Measurements from ENCODE around the gene TNFSF12. TPM values are rescaled to one million over a fixed set of nuclear protein-coding genes. Genes with fewer than 3 reads are reported as not detected.

TNFSF12 gene, protein sequence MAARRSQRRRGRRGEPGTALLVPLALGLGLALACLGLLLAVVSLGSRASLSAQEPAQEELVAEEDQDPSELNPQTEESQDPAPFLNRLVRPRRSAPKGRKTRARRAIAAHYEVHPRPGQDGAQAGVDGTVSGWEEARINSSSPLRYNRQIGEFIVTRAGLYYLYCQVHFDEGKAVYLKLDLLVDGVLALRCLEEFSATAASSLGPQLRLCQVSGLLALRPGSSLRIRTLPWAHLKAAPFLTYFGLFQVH
- polyA plus RNA-seq (2011; rRNA removed) (26.0 and 27.1 TPM in 2 replicates), polyA minus RNA-seq (2011; rRNA and poly(A)+ RNA removed) (7.1 and 10.1 TPM in 2 replicates)

DNA sequence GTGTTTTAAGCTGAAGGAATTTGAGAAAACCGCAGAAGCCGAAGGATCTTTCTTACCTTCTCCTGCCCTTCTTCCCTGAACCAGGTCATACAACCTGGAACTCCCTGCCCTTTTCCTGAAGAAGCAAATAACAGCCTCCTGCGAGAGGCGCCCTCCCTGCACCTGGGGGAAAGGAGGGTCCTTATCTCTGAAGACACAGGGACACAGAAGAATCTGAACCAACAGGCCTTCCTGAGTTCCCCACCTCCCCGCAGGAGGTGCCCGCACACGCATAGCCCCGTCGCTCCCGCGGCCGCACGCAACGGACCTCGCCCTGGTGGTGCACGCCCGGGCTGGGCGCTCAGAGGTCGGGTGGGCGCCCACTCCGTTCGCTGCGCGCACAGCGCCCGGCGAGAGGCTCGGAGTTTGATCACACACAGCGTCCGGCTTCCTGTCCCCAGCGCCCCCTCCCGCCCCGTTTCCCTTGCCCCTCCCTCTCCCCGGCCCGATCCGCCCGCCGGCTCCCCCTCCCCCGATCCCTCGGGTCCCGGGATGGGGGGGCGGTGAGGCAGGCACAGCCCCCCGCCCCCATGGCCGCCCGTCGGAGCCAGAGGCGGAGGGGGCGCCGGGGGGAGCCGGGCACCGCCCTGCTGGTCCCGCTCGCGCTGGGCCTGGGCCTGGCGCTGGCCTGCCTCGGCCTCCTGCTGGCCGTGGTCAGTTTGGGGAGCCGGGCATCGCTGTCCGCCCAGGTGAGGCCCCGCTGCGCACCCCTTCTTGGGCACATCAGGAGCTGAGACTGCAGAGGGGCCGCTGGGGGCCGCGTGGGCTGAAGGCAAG is at the start of gene TNFSF12:
TSS of gene TNFSF12 (plus strand) at position 474 of the 816 bp plus-strand sequence. CDS start at position 570, 96 bp downstream.
- DNase-seq (ENCODE audit: low read depth, low spot score) = no peak
- ChIA-PET CTCF (interaction anchor here (1.3 to 3.1 kb wide), 2 partner anchors 12 to 13 kb away, joined by 4 to 17 read pairs; partner anchors contain the start of gene SENP3), POLR2A (no interaction called here)
- Histone ChIP-seq H3K9me3 (ENCODE audit: control insufficient read depth, insufficient read depth, low read length) (no peaks in the 10 kb centered on the region; the same call in 1 of the 2 replicates), H3K27me3 (ENCODE audit: control insufficient read depth, insufficient read depth, low read length) (no peaks in the 10 kb centered on the region), H3K27ac (ENCODE audit: low read depth, low read length) (peak within 1 kb of the TSS; percentile 21), H3K4me3 (ENCODE audit: low read depth, low read length) (peak within 1 kb of the TSS; percentile 70)
- TF ChIP-seq, protein P1, sequence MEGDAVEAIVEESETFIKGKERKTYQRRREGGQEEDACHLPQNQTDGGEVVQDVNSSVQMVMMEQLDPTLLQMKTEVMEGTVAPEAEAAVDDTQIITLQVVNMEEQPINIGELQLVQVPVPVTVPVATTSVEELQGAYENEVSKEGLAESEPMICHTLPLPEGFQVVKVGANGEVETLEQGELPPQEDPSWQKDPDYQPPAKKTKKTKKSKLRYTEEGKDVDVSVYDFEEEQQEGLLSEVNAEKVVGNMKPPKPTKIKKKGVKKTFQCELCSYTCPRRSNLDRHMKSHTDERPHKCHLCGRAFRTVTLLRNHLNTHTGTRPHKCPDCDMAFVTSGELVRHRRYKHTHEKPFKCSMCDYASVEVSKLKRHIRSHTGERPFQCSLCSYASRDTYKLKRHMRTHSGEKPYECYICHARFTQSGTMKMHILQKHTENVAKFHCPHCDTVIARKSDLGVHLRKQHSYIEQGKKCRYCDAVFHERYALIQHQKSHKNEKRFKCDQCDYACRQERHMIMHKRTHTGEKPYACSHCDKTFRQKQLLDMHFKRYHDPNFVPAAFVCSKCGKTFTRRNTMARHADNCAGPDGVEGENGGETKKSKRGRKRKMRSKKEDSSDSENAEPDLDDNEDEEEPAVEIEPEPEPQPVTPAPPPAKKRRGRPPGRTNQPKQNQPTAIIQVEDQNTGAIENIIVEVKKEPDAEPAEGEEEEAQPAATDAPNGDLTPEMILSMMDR (IDR thresholded peaks at IDR 0.05; ENCODE audit: low read depth, low read length) = no peak

DNA sequence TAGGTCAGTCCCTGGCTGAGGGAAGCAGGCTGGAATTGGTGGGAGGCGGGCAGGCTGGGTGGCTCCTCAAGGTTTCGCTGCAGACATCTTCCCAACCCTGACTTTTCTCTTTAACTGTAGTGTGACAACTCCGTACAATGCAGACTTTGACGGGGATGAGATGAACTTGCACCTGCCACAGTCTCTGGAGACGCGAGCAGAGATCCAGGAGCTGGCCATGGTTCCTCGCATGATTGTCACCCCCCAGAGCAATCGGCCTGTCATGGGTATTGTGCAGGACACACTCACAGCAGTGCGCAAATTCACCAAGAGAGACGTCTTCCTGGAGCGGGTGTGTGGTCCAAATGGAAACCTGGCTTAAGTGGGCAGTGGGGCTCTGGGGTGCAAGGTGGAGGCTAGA is 49.7 kb upstream of the TNFSF12 start:
- TF ChIP-seq, protein P1 (IDR thresholded peaks at IDR 0.05; ENCODE audit: low read depth, low read length) = no peak

DNA sequence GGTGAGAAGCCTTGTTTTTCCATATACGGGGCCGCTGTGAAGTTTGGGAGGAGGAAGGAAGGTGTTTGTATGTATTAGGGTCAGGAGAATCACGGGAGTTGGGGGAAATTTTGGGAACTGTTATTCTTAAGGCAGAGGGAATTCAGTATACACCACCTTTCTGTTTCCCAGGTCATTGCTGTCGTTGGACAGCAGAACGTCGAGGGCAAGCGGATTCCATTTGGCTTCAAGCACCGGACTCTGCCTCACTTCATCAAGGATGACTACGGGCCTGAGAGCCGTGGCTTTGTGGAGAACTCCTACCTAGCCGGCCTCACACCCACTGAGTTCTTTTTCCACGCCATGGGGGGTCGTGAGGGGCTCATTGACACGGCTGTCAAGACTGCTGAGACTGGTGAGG is 47.1 kb upstream of the TNFSF12 start:
- H3K4me3 ChIP-seq (ENCODE audit: low read depth, low read length) = no peak overlapping the region
- H3K9me3 ChIP-seq (ENCODE audit: control insufficient read depth, insufficient read depth, low read length) = no peaks in the 10 kb centered on the region; the same call in 1 of the 2 replicates
- ChIA-PET POLR2A (interaction anchor here (0.5 kb wide), 1 partner anchor 29 kb away, joined by 6 read pairs; no protein-coding TSS in a partner anchor), CTCF (interaction anchor here (1.0 to 3.2 kb wide), 3 partner anchors 13 to 98 kb away, joined by 3 to 13 read pairs (median 8); partner anchors contain the start of gene TMEM256)
- H3K27me3 ChIP-seq (ENCODE audit: control insufficient read depth, insufficient read depth, low read length) = no peaks in the 10 kb centered on the region
- TF ChIP-seq, protein P1 (IDR thresholded peaks at IDR 0.05; ENCODE audit: low read depth, low read length) = no peak
- DNase-seq (ENCODE audit: low read depth, low spot score) = no peak
- H3K27ac ChIP-seq (ENCODE audit: low read depth, low read length) = no peak overlapping the region

More for the DNA sequence above, 49.7 kb upstream of the TNFSF12 start:
- H3K27ac ChIP-seq (ENCODE audit: low read depth, low read length) = no peak overlapping the region
- ChIA-PET CTCF (no interaction called here), POLR2A (interaction anchor here (1.1 kb wide), 1 partner anchor 9 kb away, joined by 7 read pairs; no protein-coding TSS in a partner anchor)
- no peaks in the 10 kb centered on the region for H3K27me3 ChIP-seq (ENCODE audit: control insufficient read depth, insufficient read depth, low read length)
- no peaks in the 10 kb centered on the region; the same call in 1 of the 2 replicates for H3K9me3 ChIP-seq (ENCODE audit: control insufficient read depth, insufficient read depth, low read length)
- no peak overlapping the region for H3K4me3 ChIP-seq (ENCODE audit: low read depth, low read length)
- no peak for DNase-seq (ENCODE audit: low read depth, low spot score)

DNA sequence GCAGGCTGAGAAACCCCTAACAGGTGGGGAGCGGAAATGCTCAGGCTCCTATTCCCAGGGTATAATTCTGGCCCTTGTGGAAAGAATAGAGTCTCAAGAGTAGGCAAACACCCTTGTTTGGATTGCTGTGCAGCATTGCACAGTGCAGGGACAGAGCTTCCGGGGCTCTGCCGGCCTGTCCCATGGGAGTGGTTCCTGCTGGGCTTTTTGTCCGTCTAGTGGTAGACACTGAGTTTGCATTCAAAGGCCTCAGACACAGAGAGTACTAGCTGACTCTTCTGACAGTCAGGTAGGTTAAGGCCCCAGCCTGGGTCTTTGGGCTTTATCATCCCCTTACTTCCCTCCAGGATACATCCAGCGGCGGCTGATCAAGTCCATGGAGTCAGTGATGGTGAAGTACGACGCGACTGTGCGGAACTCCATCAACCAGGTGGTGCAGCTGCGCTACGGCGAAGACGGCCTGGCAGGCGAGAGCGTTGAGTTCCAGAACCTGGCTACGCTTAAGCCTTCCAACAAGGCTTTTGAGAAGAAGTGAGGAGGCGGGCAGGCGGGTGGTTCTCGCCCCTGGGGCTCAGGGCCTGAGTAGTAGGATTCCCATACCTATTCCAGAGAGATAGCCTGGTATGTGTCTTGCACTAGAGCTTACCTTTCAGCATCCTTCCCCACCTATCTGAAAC is 46.5 kb upstream of the TNFSF12 start:
- no peaks in the 10 kb centered on the region for H3K27me3 ChIP-seq (ENCODE audit: control insufficient read depth, insufficient read depth, low read length)

More for the DNA sequence above, 46.5 kb upstream of the TNFSF12 start:
- Histone ChIP-seq H3K9me3 (ENCODE audit: control insufficient read depth, insufficient read depth, low read length) (no peaks in the 10 kb centered on the region; the same call in 1 of the 2 replicates), H3K4me3 (ENCODE audit: low read depth, low read length) (no peak overlapping the region), H3K27ac (ENCODE audit: low read depth, low read length) (no peak overlapping the region)
- ChIA-PET POLR2A (interaction anchor here (0.5 kb wide), 1 partner anchor 28 kb away, joined by 6 read pairs; no protein-coding TSS in a partner anchor), CTCF (interaction anchor here (1.0 to 3.2 kb wide), 3 partner anchors 12 to 99 kb away, joined by 3 to 13 read pairs (median 8); partner anchors contain the start of gene TMEM256)
- TF ChIP-seq, protein P1 (IDR thresholded peaks at IDR 0.05; ENCODE audit: low read depth, low read length) = no peak
- no peak for DNase-seq (ENCODE audit: low read depth, low spot score)
